HG03139 (cell line): ENCODE results near the gene DBF4B.
A peak's percentile ranks its signal among the peaks of the same experiment; 100 is the strongest.
"Not testable (repeated sequence)": the region's sequence is repeated elsewhere in the genome, so short reads cannot be mapped to it uniquely, and the experiment has no call there.

Experiments used
- ATAC-seq: cut with Tn5 transposase; IDR thresholded peaks from one replicate; pipeline ENCODE4 v1.9.1; 2021; ENCODE audit not compliant: unreplicated experiment

DBF4B gene, protein sequence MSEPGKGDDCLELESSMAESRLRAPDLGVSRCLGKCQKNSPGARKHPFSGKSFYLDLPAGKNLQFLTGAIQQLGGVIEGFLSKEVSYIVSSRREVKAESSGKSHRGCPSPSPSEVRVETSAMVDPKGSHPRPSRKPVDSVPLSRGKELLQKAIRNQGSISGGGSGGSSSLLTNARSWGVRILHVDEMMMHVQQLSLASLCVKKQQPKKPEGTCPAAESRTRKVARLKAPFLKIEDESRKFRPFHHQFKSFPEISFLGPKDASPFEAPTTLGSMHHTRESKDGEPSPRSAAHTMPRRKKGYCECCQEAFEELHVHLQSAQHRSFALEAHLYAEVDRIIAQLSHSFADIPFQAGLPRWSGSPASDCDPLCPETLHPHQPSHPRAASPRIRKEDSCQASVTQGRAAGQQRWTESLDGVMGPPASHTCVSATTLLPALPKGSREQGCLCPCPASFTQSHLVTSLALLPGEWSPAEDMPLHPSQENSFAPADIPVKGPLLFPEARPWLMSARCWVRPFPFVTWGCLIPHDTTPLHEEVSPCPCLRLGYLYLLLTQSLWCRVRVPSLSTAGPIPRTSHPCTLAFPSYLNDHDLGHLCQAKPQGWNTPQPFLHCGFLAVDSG

GRCh38 chr17:44708401-44709263 is at the start of gene DBF4B:
Gene DBF4B, plus strand, starts transcription at chr17:44708665. Its CDS starts 156 bp downstream, at chr17:44708821.
- no peak for ATAC-seq

- no peak for ATAC-seq
These were observed 46.6 kb upstream of the DBF4B start for GRCh38 chr17:44661835-44662234.

DNA sequence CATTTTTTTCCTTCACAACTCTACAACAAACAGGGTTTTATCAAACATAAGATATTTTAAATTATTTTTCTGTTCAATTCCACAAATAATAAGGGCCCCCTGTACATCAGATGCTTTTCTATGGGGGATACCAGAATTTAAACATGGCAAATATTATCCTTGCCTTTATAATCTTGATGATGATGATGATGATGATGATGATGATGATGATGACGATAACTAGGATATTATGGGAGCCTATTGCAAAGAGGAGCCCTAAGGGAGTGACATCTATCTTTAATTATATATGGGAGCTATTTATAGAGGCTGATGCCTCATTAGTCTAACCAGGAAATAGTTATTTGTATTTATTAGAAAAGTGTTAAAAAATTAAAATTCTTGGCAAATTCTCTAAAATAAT is 45.4 kb upstream of the DBF4B start:
- ATAC-seq: no peak

DNA sequence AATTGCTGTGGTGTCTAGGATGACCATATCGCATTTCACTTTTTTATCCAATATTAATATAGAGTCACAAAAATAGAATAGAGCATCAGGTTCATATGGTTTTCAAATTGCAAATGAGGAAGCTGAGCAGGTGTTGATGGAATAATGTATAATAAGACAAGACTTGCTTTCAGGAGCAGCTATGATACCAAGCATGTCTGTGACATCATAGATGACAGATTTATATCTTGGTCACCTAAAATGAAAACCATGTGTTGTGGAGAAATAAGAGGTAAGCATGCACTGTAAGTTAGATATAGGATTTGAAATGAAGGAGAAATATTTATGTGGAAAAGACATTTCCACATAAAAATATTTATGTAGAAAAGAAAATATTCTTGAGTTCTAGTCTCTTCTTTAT is 43.6 kb upstream of the DBF4B start:
- no peak for ATAC-seq

DNA sequence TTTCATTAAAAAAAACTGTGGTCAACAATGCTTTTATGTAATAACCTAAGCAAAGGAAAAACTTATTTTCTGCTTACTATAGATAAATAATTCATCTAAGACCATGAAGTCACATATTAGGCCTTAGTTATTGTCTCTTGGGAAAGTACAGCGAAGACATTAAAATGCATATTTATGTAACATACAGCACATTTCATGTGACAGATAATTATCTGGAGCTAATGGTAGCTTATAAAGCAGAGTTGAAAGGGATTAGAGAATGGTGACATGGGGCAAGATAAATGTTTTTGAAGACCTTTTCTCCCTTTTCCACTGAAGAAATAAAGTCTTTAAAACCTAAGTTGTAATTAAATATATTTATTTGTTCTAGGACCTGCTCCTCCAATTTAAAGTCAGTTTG is 42.5 kb upstream of the DBF4B start:
- ATAC-seq: no peak

GRCh38 chr17:44672479-44673093 is 35.9 kb upstream of the DBF4B start:
- no peak for ATAC-seq

DNA sequence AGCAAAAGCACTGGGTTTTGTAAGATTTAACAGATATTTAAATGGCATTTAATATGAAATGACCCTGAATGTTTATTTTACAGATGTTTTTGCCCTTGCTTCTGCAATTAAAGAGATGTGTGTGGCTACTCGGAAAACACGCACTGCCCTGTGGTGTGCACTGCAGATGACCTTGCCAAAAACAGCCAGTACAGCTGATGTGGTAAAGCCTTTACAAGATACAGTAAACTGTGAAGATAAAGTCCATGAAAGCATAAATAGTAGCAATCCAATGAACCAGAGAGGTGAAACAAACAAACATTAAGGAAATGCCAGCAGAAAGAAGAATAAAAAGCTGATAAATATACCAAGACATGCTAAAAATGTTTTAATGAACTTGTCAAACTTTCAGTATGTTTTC is 34.6 kb upstream of the DBF4B start:
- ATAC-seq: no peak

DNA sequence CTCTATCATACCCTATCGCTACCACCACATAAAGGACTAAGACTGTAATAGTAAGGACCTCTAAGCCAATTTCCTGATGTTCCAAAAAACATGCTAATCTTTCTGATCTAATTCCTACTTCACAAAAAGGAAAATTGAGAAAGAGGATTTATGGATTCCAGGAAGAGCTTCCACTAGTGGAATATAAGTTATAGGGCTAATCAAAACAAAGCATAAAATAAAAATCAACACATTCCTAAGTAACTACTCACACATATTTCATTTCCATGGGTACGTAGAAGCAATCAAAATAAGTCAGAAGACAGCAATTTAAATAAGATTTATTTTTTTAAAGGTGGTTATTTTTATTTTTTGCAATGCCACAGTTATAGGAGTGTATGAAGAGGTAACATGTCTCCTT is 31.3 kb upstream of the DBF4B start:
- ATAC-seq: no peak

DNA sequence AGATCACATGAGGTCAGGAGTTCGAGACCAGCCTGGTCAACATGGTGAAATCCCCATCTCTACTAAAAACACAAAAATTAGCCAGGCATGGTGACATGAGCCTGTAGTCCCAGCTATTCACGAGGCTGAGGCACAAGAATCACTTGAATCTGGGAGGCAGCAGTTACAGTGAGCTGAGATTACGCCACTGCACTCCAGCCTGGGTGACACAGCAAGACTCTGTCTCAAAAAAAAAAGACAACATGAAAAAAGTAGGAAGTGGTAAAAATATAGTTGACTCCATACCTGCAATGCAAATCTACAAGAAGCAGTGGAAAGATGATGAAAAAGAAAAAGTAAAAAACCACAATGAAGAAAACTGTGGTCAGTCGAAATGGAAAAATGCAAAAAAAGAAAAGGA is 25.2 kb upstream of the DBF4B start:
- not testable (repeated sequence) for ATAC-seq

DNA sequence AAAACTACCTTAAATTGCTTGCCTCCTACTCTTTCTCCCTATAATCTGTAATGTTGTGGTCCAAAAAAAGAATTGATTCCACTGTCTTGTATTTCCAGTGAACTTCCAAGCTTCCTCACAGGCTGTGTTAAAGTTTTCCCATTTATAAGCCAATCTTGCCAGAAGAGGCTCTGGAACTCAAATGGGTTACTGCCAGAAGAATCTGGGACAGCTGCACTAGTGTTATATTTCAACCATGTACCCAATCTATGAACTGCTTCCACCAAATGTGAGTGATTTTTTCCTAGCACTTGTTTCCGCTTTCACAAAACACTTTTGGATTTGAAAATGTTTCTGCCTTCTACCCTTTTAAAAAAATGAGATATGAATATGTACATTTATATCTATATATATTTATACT is 20.7 kb upstream of the DBF4B start:
- no peak for ATAC-seq

DNA sequence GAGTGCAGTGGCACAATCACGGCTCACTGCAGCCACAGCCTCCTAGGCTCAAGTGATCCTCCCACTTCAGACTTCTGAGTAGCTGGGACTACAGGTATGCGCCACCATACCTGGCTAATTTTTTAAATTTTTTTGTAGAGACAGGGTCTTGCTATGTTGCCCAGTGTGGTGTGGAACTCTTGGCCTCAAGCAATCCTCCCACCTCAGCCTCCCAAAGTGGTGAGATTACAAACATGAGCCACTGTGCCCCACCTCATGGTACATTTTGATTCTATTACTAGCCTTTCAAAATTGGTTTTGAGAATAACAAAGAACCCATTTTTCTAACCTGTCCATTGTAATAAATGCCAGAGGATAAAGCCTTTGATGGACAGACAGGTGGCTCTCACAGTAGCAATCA is 20.3 kb upstream of the DBF4B start:
- ATAC-seq: no peak

GRCh38 chr17:44688675-44689476 is 19.6 kb upstream of the DBF4B start:
- ATAC-seq: no peak

DNA sequence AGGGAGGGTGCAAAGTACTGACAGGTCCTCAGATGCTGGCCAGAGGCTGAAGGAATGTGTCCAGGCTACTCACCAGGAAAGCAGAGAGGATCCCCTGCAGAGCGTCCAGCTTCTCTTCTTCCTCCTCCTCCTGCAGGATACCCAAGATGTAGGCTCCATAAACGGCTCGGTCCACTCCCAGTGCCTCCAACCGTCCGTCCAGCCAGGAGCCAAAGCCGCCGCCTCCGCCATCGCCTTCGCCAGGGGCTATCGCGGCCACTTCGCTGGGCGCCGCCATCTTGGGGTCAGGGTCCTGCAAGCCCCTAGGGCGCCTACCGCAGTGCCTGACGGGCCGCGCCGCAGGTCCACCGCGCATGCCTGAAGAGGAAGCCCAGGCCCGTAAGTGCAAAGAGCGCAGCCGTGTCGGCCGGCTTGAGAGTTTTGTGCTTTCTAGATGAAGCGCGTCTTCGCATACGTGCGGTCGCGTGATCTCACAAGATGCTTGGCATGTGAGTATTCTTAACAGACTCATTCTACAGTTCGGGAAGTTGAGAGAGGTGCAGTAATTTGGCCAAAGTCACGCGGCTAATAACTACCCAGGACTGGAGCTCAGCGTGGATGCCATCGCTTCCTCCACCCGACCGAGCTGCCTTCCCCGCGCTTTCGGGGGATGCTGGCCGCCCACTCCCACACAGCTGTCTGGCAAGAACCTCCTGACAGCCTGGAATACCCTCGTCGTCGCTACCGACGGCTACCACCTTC is 18.8 kb upstream of the DBF4B start, which contains the start of gene CCDC43:
CCDC43 (minus strand) TSS at position 300 of the 741 bp plus-strand sequence; CDS start at position 277, 23 bp downstream.
- peak; percentile 71 for ATAC-seq

DNA sequence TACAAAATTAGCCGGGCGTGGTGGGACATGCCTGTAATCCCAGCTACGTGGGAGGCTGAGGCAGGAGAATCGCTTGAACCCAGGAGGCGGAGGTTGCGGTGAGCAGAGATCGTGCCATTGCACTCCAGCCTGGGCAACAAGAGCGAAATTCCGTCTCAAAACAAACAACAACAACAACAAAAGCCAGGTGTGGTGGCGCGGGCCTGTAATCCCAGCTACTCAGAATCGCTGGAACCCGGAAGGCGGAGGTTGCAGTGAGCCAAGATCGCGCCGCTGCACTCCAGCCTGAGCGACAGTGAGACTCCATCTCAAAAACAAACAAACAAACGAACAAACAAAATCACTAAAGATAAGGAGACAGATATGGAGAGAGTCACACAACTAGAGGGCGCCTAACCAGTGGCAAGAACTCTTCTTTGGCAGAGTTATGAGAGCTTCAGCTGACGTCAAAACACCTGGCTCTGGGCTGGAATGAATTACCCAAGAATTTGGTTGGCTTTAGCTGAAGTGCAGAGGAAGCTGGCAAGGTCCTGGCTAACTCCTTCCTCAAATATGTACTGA is 17.6 kb upstream of the DBF4B start:
- not testable (repeated sequence) for ATAC-seq

DNA sequence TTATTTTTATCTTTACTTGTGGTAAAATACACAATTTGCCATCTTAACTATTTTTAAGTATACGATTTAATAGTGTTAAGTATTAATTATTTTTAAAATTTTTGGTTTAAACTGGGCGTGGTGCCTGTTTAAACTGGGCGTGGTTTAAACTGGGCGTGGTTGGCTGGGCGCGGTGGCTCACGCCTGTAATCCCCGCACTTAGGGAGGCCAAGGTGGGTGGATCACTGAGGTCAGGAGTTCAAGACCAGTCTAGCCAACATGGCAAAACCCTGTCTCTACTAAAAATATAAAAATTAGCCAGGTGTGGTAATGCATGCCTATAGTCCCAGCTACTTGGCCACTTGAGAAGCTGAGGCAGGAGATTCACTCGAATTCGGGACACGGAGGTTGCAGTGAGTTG is 14.9 kb upstream of the DBF4B start:
- ATAC-seq: no peak

DNA sequence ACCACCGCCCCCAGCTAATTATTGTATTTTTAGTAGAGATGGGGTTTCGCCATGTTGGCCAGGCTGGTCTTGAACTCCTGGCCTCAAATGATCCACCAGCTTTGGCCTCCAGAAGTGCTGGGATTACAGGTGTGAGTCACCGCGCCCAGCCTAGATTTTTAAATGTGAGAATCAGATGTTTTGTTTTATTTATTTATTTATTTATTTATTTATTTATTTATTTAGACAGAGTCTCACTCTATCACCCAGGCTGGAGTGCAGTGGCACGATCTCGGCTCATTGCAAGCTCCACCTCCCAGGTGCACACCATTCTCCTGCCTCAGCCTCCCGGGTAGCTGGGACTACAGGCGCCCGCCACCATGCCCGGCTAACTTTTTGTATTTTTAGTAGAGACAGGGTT is 8.2 kb upstream of the DBF4B start:
- ATAC-seq: not testable (repeated sequence)

DNA sequence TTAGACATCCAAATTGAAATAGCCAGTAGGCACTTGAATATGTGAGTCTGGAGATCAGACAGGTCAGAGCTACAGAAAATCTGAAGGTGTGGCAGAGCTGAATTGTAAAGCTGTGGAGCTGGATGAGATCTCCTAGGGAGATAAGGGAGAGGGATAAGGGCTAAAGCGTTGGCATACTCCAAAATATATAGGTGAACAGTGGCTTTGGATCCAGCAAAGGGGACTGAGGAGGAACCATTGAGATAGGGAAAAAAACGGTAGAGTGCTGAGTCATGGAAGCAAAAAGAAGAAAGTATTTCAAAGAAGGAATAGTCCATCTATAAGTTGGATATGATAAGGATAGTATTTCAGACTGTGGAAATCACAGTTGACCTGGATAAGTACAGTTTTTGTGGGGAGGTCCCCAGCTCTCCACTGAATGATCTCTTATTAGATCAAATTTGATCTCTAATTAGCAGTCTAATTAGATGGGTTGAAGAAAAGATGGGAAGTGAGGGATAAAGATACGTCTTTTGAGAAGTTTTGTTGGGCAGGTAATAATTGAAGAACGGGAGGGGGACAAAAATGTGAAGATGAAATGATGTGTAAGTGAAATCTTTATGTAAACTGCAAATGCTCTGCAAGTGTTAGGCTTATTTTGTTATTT is 587 bp upstream of the DBF4B start:
- no peak for ATAC-seq

GRCh38 chr17:44719444-44719843 is 11.0 kb downstream of the DBF4B start:
- ATAC-seq: no peak

GRCh38 chr17:44722254-44722653 is 13.8 kb downstream of the DBF4B start:
- ATAC-seq: no peak
